HepG2 (cell line): Measurements from ENCODE around the gene PDLIM5. TPM values are rescaled to one million over a fixed set of nuclear protein-coding genes. Genes with fewer than 3 reads are reported as not detected.

Source experiments
- BORCS8-MEF2B ChIP-seq: sonication (generic); formaldehyde crosslinking; IDR thresholded peaks from 2 replicates; pipeline ENCODE4 v1.8.0; 2022; ENCODE audit warnings: mild to moderate bottlenecking, missing genetic modification reagents
- CEBPB ChIP-seq: IDR thresholded peaks from 2 replicates; pipeline ENCODE4 v1.6.1; 2011; ENCODE audit warnings: low read depth, low read length, improper control_type of control experiment, borderline replicate concordance
- EED ChIP-seq: sonication (generic); formaldehyde crosslinking; IDR thresholded peaks from 2 replicates; pipeline ENCODE4 v1.5.0; 2020; ENCODE audit warnings: mild to moderate bottlenecking, missing genetic modification reagents
- KDM4B ChIP-seq: sonication (generic); formaldehyde crosslinking; IDR thresholded peaks from 2 replicates; pipeline ENCODE4 v1.4.0; 2020; ENCODE audit warnings: missing genetic modification reagents
- ZKSCAN5 ChIP-seq: sonication (generic); formaldehyde crosslinking; IDR thresholded peaks from 2 replicates; pipeline ENCODE4 v1.5.1; 2020; ENCODE audit warnings: mild to moderate bottlenecking, missing genetic modification reagents
- polyA plus RNA-seq, 8 experiments: library from polyadenylated mRNA; depleted of rRNA in 3 of 8; stranded (reverse) in 7 of 8; unstranded in 1 of 8; fragments of >200 nt; fragmentation: Illumina TruSeq in 4 of 8; extraction: Trizol in 4 of 8; gene quantifications; 2 replicates each; pipeline versions ENCODE4 v1.2.1 to v1.2.3, GENCODE V29; 2011 to 2016; ENCODE audit warnings: low read depth in 4 of 8, missing spikeins in 1 of 8, mixed read lengths in 1 of 8; ENCODE audit not compliant: insufficient read depth in 1 of 8
- total RNA-seq, 5 experiments: library from RNA; depleted of rRNA; stranded (reverse); fragments of >200 nt; fragmentation: Illumina TruSeq; extraction: Trizol; gene quantifications; 2 replicates each; pipeline ENCODE4 v1.2.3, GENCODE V29; 2016; ENCODE audit warnings: low read depth in 1 of 5
- TF ChIP-seq, protein P1 (sequence below): sonication (generic); formaldehyde crosslinking; conservative IDR thresholded peaks from 2 replicates; pipeline ENCODE4 v1.4.0; 2020; ENCODE audit warnings: missing genetic modification reagents
- TF ChIP-seq, protein P2 (sequence below): sonication (generic); formaldehyde crosslinking; IDR thresholded peaks from 2 replicates; pipeline ENCODE4 v1.4.0; 2020; ENCODE audit warnings: mild to moderate bottlenecking, missing genetic modification reagents
- TF ChIP-seq, protein P3 (sequence below): sonication (generic); formaldehyde crosslinking; IDR thresholded peaks from 2 replicates; pipeline ENCODE4 v1.4.0; 2020; ENCODE audit warnings: missing genetic modification reagents, mild to moderate bottlenecking, borderline replicate concordance
- TF ChIP-seq, protein P4 (sequence below): sonication (generic); formaldehyde crosslinking; IDR thresholded peaks from 2 replicates; pipeline ENCODE4 v1.4.0; 2020; ENCODE audit warnings: missing genetic modification reagents
- TF ChIP-seq, protein P5 (sequence below): IDR thresholded peaks from 2 replicates; pipeline ENCODE4 v1.4.0; 2020; ENCODE audit warnings: mild to moderate bottlenecking, missing genetic modification reagents

The PDLIM5 gene
- total and polyA plus RNA-seq, 2 of the 13 experiments (the other 11 are each of a cell fraction or from before 2014, with no cell fraction given), result 52.8 to 119 TPM

DNA sequence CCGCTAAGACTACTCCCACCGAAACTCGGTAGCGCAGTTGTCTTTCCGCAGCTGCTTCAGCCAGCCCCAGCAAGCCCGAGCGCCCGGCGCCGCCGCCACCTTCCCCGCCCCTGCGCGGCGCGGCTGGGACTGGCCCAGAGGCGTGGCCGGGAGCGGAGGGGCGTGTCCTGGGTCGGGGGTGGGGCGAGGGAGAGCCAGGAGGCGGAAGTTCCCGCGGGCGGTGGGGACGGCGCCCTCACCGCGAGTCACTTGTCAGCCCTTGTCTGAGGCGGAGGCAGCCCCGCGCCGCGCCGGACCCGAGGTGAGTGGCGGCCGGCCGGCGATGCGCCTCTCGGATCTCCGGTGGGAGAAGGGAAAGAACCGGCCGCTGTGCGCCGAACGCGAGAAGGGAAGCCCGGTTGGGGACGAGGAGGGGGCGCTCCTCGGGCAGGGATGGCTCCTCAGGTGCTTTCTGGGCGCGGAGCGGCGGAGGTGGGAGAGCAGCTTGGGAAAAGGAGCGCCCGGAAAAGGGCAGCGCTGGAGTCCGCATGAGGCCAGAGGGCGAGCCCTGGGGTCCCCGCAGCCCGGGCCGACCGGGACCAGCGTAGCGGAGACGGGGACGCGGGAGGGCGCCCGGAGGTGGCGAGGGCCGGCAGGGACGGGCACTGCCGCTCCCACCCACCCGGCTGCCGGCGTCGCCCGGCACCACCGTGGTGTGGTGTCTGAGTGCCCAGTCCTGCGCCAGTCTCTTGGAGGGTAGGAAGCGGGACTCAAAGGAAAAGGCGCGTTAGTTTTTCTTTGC, at the start of gene PDLIM5 (continued):
- TF ChIP-seq CEBPB, result no peak
- 0 out of 2 replicates have a peak, but pooled peaks have one; percentile 13 for TF ChIP-seq KDM4B (CRISPR knock-in tag)
- TF ChIP-seq, protein P1, sequence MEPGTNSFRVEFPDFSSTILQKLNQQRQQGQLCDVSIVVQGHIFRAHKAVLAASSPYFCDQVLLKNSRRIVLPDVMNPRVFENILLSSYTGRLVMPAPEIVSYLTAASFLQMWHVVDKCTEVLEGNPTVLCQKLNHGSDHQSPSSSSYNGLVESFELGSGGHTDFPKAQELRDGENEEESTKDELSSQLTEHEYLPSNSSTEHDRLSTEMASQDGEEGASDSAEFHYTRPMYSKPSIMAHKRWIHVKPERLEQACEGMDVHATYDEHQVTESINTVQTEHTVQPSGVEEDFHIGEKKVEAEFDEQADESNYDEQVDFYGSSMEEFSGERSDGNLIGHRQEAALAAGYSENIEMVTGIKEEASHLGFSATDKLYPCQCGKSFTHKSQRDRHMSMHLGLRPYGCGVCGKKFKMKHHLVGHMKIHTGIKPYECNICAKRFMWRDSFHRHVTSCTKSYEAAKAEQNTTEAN (CRISPR knock-in tag), result no peak
- no peak for TF ChIP-seq ZKSCAN5 (CRISPR knock-in tag)
- TF ChIP-seq, protein P2, sequence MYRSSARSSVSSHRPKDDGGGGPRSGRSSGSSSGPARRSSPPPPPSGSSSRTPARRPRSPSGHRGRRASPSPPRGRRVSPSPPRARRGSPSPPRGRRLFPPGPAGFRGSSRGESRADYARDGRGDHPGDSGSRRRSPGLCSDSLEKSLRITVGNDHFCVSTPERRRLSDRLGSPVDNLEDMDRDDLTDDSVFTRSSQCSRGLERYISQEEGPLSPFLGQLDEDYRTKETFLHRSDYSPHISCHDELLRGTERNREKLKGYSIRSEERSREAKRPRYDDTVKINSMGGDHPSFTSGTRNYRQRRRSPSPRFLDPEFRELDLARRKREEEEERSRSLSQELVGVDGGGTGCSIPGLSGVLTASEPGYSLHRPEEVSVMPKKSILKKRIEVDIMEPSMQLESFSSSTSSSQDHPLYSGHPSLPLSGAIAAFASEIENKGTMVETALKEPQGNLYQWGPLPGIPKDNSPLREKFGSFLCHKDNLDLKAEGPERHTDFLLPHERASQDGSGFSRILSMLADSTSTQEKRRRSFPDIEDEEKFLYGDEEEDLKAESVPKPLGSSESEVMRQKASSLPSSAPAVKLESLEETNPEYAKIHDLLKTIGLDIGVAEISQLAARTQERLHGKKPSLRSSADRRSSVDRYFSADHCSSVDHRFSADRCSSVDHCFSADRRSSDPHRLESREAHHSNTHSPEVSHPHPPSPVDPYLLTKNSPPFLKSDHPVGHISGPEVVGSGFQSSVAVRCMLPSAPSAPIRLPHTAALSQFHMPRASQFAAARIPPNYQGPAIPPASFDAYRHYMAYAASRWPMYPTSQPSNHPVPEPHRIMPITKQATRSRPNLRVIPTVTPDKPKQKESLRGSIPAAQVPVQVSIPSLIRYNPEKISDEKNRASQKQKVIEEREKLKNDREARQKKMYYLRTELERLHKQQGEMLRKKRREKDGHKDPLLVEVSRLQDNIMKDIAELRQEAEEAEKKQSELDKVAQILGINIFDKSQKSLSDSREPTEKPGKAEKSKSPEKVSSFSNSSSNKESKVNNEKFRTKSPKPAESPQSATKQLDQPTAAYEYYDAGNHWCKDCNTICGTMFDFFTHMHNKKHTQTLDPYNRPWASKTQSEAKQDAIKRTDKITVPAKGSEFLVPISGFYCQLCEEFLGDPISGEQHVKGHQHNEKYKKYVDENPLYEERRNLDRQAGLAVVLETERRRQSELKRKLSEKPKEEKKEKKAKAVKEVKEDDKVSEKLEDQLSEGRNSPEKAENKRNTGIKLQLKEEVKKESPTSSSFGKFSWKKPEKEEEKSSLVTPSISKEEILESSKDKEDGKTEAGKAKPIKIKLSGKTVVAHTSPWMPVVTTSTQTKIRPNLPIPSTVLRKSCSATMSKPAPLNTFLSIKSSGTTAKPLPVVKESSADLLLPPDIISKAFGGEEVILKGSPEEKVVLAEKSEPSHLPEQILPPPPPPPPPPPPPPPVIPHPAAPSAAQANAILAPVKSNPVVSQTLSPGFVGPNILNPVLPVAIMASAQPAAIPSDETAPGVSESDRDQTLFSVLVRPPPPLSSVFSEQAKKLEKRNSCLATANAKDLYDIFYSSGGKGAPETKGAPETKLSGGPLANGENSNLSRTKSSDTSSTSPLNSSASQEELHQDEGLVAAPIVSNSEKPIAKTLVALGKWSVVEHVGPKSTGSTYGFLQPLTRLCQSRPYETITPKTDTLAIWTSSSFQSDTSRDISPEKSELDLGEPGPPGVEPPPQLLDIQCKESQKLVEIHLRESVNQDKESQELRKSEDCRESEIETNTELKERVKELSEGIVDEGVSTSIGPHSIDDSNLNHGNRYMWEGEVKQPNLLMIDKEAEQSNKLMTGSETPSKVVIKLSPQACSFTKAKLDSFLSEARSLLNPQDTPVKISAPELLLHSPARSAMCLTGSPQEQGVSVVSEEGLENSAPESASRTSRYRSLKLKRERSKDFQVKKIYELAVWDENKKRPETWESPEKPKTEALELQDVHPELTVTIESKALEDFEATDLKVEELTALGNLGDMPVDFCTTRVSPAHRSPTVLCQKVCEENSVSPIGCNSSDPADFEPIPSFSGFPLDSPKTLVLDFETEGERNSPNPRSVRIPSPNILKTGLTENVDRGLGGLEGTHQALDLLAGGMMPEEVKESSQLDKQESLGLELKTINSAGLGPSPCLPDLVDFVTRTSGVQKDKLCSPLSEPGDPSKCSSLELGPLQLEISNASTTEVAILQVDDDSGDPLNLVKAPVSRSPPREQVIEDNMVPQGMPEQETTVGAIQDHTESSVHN (CRISPR knock-in tag), result no peak
- TF ChIP-seq, protein P3, sequence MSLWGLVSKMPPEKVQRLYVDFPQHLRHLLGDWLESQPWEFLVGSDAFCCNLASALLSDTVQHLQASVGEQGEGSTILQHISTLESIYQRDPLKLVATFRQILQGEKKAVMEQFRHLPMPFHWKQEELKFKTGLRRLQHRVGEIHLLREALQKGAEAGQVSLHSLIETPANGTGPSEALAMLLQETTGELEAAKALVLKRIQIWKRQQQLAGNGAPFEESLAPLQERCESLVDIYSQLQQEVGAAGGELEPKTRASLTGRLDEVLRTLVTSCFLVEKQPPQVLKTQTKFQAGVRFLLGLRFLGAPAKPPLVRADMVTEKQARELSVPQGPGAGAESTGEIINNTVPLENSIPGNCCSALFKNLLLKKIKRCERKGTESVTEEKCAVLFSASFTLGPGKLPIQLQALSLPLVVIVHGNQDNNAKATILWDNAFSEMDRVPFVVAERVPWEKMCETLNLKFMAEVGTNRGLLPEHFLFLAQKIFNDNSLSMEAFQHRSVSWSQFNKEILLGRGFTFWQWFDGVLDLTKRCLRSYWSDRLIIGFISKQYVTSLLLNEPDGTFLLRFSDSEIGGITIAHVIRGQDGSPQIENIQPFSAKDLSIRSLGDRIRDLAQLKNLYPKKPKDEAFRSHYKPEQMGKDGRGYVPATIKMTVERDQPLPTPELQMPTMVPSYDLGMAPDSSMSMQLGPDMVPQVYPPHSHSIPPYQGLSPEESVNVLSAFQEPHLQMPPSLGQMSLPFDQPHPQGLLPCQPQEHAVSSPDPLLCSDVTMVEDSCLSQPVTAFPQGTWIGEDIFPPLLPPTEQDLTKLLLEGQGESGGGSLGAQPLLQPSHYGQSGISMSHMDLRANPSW, result no peak; the same call in 1 of the 2 replicates
- TF ChIP-seq, protein P4, sequence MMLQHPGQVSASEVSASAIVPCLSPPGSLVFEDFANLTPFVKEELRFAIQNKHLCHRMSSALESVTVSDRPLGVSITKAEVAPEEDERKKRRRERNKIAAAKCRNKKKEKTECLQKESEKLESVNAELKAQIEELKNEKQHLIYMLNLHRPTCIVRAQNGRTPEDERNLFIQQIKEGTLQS (CRISPR knock-in tag), result no peak
- peak; percentile 72; the same call in 1 of the 2 replicates for TF ChIP-seq BORCS8-MEF2B (CRISPR knock-in tag)
- TF ChIP-seq, protein P5, sequence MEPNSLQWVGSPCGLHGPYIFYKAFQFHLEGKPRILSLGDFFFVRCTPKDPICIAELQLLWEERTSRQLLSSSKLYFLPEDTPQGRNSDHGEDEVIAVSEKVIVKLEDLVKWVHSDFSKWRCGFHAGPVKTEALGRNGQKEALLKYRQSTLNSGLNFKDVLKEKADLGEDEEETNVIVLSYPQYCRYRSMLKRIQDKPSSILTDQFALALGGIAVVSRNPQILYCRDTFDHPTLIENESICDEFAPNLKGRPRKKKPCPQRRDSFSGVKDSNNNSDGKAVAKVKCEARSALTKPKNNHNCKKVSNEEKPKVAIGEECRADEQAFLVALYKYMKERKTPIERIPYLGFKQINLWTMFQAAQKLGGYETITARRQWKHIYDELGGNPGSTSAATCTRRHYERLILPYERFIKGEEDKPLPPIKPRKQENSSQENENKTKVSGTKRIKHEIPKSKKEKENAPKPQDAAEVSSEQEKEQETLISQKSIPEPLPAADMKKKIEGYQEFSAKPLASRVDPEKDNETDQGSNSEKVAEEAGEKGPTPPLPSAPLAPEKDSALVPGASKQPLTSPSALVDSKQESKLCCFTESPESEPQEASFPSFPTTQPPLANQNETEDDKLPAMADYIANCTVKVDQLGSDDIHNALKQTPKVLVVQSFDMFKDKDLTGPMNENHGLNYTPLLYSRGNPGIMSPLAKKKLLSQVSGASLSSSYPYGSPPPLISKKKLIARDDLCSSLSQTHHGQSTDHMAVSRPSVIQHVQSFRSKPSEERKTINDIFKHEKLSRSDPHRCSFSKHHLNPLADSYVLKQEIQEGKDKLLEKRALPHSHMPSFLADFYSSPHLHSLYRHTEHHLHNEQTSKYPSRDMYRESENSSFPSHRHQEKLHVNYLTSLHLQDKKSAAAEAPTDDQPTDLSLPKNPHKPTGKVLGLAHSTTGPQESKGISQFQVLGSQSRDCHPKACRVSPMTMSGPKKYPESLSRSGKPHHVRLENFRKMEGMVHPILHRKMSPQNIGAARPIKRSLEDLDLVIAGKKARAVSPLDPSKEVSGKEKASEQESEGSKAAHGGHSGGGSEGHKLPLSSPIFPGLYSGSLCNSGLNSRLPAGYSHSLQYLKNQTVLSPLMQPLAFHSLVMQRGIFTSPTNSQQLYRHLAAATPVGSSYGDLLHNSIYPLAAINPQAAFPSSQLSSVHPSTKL (CRISPR knock-in tag), result peak; percentile 68
- TF ChIP-seq EED, result peak; percentile 65; the same call in 1 of the 2 replicates
